GM23248 (cell line): ENCODE measurements around the gene TTLL3.

Experiments
- EZH2 ChIP-seq: fragments of 200-600 bp; sonication (generic); IDR thresholded peaks from 2 replicates; pipeline ENCODE4 v1.6.1; 2018; ENCODE audit warnings: antibody characterized with exemption, mild to moderate bottlenecking; ENCODE audit not compliant: insufficient read depth, poor library complexity, severe bottlenecking
- EZH2phosphoT487 ChIP-seq: fragments of 200-600 bp; sonication (generic); IDR thresholded peaks from 2 replicates; pipeline ENCODE4 v1.6.1; 2018; ENCODE audit warnings: antibody characterized with exemption, moderate library complexity, mild to moderate bottlenecking, low read depth; ENCODE audit not compliant: insufficient read depth

- TF ChIP-seq EZH2 (no peak), EZH2phosphoT487 (no peak)
Measured at GRCh38 chr3:9861201-9861600, 51.1 kb downstream of the TTLL3 start.
